ENCODE measurements around the gene PROB1. TPM values are rescaled to one million over a fixed set of nuclear protein-coding genes. Genes with fewer than 3 reads are reported as not detected.

PROB1 gene
- total RNA-seq, 1 experiment from 2014 or later: 2.3 TPM

DNA sequence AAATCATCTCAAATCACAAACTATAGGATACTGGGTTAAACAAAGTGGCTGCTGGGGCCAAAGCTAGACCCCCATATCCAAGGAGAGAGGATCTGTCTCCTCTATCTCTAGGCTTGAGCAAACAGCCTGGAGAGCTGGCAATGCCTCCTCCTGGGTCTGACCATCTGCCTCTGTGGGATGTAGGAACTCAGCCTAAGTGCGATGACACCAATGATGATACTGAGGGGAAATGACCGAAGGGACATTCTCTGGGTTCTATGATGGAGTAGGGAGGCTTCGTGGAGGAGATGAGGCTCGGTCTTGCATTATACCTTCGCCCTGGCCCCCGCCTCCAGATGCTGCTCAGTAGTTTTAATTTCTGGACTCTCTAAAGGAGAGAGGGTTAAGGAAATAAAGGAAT, 18.2 kb upstream of the PROB1 start:
- Histone ChIP-seq H3K9me3 (ENCODE audit: control insufficient read depth, insufficient read depth, low read depth, low read length) (no peaks in the 10 kb centered on the region), H3K36me3 (ENCODE audit: control insufficient read depth, insufficient read depth, low read length) (no peaks in the 10 kb centered on the region), H3K27ac (ENCODE audit: low read length) (no peak overlapping the region), H3K4me1 (ENCODE audit: control insufficient read depth, insufficient read depth, low read length) (no peaks in the 10 kb centered on the region), H3K4me3 (ENCODE audit: low read depth in 2 of 2, low read length in 2 of 2) (no peak overlapping the region), H3K27me3 (ENCODE audit: control insufficient read depth, insufficient read depth, low read length) (no peaks in the 10 kb centered on the region)
- no peak for ATAC-seq
- no peak for DNase-seq (ENCODE audit: low read depth, low spot score)
- in situ Hi-C loops (cut with HindIII; ENCODE audit: low pct_unique_long_range_greater_than_20kb, low sequenced_read_pairs) (loop anchor here (25.0 kb wide), 1 partner anchor 99 kb away; no protein-coding TSS in a partner anchor), intact Hi-C loops (cut with micrococcal nuclease; ENCODE audit: unreplicated experiment) (no loop called here)
- CTCF ChIA-PET: no interaction called here
- no TSS peak for BruUV-seq (replicated peaks)
- TF ChIP-seq, protein P1, sequence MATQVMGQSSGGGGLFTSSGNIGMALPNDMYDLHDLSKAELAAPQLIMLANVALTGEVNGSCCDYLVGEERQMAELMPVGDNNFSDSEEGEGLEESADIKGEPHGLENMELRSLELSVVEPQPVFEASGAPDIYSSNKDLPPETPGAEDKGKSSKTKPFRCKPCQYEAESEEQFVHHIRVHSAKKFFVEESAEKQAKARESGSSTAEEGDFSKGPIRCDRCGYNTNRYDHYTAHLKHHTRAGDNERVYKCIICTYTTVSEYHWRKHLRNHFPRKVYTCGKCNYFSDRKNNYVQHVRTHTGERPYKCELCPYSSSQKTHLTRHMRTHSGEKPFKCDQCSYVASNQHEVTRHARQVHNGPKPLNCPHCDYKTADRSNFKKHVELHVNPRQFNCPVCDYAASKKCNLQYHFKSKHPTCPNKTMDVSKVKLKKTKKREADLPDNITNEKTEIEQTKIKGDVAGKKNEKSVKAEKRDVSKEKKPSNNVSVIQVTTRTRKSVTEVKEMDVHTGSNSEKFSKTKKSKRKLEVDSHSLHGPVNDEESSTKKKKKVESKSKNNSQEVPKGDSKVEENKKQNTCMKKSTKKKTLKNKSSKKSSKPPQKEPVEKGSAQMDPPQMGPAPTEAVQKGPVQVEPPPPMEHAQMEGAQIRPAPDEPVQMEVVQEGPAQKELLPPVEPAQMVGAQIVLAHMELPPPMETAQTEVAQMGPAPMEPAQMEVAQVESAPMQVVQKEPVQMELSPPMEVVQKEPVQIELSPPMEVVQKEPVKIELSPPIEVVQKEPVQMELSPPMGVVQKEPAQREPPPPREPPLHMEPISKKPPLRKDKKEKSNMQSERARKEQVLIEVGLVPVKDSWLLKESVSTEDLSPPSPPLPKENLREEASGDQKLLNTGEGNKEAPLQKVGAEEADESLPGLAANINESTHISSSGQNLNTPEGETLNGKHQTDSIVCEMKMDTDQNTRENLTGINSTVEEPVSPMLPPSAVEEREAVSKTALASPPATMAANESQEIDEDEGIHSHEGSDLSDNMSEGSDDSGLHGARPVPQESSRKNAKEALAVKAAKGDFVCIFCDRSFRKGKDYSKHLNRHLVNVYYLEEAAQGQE (IDR thresholded peaks at IDR 0.05; ENCODE audit: insufficient read depth in 1 of 2, low read depth in 2 of 2, low read length in 1 of 2): no peak
- TF ChIP-seq POLR2AphosphoS5 (IDR thresholded peaks at IDR 0.05; ENCODE audit: low read depth, low read length) (no peak), TCF7L2 (IDR thresholded peaks at IDR 0.05; ENCODE audit: low read depth, low read length) (no peak), SIN3A (IDR thresholded peaks at IDR 0.05; ENCODE audit: borderline replicate concordance, insufficient read depth, low read depth, low read length) (no peak)
- TF ChIP-seq, protein P2, sequence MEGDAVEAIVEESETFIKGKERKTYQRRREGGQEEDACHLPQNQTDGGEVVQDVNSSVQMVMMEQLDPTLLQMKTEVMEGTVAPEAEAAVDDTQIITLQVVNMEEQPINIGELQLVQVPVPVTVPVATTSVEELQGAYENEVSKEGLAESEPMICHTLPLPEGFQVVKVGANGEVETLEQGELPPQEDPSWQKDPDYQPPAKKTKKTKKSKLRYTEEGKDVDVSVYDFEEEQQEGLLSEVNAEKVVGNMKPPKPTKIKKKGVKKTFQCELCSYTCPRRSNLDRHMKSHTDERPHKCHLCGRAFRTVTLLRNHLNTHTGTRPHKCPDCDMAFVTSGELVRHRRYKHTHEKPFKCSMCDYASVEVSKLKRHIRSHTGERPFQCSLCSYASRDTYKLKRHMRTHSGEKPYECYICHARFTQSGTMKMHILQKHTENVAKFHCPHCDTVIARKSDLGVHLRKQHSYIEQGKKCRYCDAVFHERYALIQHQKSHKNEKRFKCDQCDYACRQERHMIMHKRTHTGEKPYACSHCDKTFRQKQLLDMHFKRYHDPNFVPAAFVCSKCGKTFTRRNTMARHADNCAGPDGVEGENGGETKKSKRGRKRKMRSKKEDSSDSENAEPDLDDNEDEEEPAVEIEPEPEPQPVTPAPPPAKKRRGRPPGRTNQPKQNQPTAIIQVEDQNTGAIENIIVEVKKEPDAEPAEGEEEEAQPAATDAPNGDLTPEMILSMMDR (IDR thresholded peaks at IDR 0.05): no peak
- POLR2A ChIA-PET: no interaction called here

DNA sequence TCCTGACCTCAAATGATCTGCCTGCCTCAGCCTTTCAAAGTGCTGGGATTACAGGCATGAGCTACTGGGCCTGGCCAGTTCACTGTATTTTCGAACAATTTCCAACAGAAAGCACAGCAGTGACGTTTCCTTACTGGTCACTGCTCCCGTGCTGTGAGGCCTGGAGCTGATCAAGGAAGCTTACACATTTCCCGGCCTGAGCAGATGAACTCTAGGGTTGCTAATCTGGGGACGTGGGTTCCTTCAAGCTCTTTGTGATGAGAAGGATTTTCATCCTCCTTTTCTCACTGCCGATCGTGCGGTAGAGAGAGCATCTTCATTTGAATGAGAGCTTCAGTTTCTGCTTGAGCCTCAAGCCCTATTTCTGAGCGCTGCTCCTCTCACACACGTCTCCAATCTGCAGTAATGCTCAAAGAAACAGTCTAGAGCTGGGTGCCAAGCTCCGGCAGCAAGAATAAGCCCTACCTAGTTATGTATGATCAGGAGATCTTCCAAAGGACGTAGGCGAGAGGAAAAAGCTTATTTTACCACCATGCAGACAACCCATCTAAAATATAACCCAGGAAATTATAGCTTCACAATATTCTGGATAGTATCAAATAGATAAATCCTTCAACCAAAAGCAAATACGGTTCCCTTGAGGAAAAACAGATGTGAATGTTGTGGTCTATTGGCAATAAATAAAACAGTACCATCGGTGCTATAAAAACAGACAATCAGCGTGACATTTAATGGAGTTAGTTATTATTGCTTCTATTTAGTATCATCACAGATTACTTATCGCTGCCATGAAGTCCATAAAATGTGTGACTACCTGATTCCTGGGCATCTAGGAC, 16.3 kb upstream of the PROB1 start:
- Histone ChIP-seq H3K4me3 (ENCODE audit: low read depth in 2 of 2, low read length in 2 of 2) (no peak overlapping the region), H3K9me3 (ENCODE audit: control insufficient read depth, insufficient read depth, low read depth, low read length) (no peaks in the 10 kb centered on the region), H3K27ac (ENCODE audit: low read length) (no peak overlapping the region), H3K27me3 (ENCODE audit: control insufficient read depth, insufficient read depth, low read length) (no peaks in the 10 kb centered on the region), H3K4me1 (ENCODE audit: control insufficient read depth, insufficient read depth, low read length) (no peaks in the 10 kb centered on the region), H3K36me3 (ENCODE audit: control insufficient read depth, insufficient read depth, low read length) (no peaks in the 10 kb centered on the region)
- ATAC-seq: no peak
- no TSS peak for BruUV-seq (replicated peaks)
- POLR2A ChIA-PET: interaction anchor here (0.5 kb wide), 1 partner anchor 357 kb away, joined by 12 read pairs; no protein-coding TSS in a partner anchor
- no peak for DNase-seq (ENCODE audit: low read depth, low spot score)
- TF ChIP-seq, protein P2 (IDR thresholded peaks at IDR 0.05): no peak
- TF ChIP-seq SIN3A (IDR thresholded peaks at IDR 0.05; ENCODE audit: borderline replicate concordance, insufficient read depth, low read depth, low read length): no peak
- TF ChIP-seq, protein P1 (IDR thresholded peaks at IDR 0.05; ENCODE audit: insufficient read depth in 1 of 2, low read depth in 2 of 2, low read length in 1 of 2): no peak
- TF ChIP-seq TCF7L2 (IDR thresholded peaks at IDR 0.05; ENCODE audit: low read depth, low read length): no peak
- TF ChIP-seq POLR2AphosphoS5 (IDR thresholded peaks at IDR 0.05; ENCODE audit: low read depth, low read length): no peak
- in situ Hi-C loops (cut with HindIII; ENCODE audit: low pct_unique_long_range_greater_than_20kb, low sequenced_read_pairs): loop anchor here (25.0 kb wide), 1 partner anchor 101 kb away; no protein-coding TSS in a partner anchor
- intact Hi-C loops (cut with micrococcal nuclease; ENCODE audit: unreplicated experiment): no loop called here
- CTCF ChIA-PET: interaction anchor here (0.5 to 0.7 kb wide), 2 partner anchors 10 to 121 kb away, joined by 3 to 5 read pairs; no protein-coding TSS in a partner anchor
